Brain microvascular endothelial cell (primary cell): ENCODE data around the gene PAQR7.

Experiments used
- DNase-seq: peaks from one replicate; pipeline ENCODE4 v3.0.0-alpha.2; 2020
- H3K27ac ChIP-seq: fragments of 250-450 bp; sonication (Bioruptor Pico); 2 replicates; pipeline ENCODE4 v1.5.1; 2020; ENCODE audit warnings: mild to moderate bottlenecking, moderate library complexity
- H3K27me3 ChIP-seq: fragments of 250-450 bp; sonication (Bioruptor Pico); replicated peaks from 2 replicates; pipeline ENCODE4 v1.5.1; 2020; ENCODE audit warnings: mild to moderate bottlenecking
- H3K36me3 ChIP-seq: fragments of 250-450 bp; sonication (Bioruptor Pico); replicated peaks from 2 replicates; pipeline ENCODE4 v1.5.1; 2020; ENCODE audit warnings: mild to moderate bottlenecking
- H3K4me3 ChIP-seq: 2 replicates; pipeline ENCODE4 v1.5.1; 2011; ENCODE audit warnings: low read depth, mild to moderate bottlenecking, control low read depth, low read length, moderate library complexity
- CTCF ChIP-seq: IDR thresholded peaks from 2 replicates; pipeline ENCODE4 v1.5.1; 2011; ENCODE audit warnings: low read depth, mild to moderate bottlenecking, moderate library complexity, low read length, control low read depth, inconsistent platforms; ENCODE audit errors: missing control alignments
- in situ Hi-C: cut with HindIII; loops from 2 replicates; pipeline ENCODE4 v1.10.0; 2017; ENCODE audit warnings: low sequenced_read_pairs, low pct_ligation_motif_present

The PAQR7 gene

GRCh38 chr1:25821112-25821476, 54.4 kb downstream of the PAQR7 start:
- peaks cover 5% of the 10 kb centered on the region for H3K36me3 ChIP-seq
- no peaks in the 10 kb centered on the region for H3K27me3 ChIP-seq
- H3K4me3 ChIP-seq: peak overlapping the region; percentile 89
- H3K27ac ChIP-seq: no peak overlapping the region
- no peak for TF ChIP-seq CTCF
- no peak for DNase-seq
- in situ Hi-C loops: no loop called here

DNA sequence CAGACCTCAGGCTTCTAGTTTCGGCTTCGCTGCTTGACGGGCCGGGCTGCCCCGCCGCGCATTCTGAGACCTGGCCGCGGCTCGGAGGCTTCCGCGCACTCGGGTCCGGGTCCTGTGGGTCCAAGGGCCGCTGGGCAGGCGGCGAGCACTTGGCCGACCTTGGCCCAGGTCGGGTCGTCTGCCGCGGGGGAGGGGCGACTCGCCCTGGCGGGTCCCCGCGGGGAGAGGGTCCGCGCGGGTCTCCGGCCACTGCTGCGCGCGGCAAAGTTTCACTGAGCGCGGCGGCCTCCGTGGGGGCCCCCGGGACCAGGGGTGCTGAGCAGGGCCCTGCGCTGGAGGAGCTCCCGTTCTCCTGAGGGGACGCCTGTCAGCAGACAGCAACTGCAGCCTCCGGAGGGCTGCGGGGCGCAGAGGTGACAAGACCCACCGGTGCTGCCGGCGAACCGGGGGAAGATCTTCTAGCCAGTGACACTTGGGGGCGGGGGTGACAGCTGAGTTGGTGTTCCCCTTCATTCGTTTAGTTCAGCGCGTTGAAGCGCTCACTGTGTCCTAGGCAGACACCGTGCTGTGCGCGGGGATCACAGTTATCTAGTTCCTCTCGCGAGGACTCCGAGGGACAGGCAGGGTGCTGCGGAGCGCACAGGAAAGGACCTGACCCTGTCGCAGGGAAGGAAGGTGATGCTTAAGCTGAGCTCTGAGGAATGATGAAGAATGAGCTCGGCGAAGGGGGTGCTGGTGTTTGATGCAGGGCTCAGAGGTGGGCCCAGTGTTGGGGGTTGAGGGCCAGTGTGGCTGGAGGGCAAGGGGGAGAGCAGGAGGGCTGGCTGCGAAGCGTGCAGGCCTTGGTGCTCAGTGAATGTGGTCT, 55.0 kb downstream of the PAQR7 start:
- H3K27me3 ChIP-seq: no peaks in the 10 kb centered on the region
- peak overlapping the region; percentile 89 for H3K4me3 ChIP-seq
- H3K27ac ChIP-seq: peak overlapping the region; percentile 74
- H3K36me3 ChIP-seq: no peaks in the 10 kb centered on the region
- in situ Hi-C loops: no loop called here
- DNase-seq: peak; percentile 38
- no peak for TF ChIP-seq CTCF

DNA sequence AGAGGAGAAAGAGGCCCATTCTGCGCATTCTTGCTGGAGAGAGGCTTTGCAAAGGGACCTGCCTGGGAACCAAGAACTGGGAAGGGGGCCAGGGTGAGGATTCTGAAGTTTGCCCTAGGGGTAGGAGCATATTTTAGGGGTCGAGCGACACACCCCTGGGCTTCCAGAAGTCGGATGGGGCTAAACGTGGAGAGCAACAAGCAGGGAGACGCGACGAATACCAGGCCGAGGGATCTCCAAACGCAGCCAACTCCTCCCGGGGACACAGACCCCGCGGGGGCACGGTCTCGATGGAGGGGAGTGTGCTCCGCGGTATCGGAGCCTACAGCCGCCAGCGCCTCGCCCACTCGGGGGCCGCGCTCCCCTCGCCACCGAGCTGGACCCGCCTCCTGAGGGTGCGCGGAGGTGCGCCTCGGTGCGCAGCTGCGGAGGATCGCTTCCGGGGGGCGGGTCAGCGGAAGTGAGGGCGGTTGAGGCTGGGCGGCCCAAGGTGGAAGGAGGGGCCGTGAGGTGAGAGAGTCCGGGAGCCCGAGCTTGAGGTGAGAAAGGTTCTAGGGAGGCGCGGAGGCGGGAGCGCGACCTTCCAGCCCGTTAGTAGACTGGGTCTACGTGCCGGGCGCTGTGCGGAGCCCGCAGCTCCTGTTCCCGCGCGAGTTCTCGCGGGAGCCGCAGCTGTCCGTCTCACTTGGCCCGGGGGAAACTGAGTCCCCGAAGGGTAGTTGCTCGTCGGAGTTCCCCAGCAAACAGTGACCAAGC, 55.8 kb downstream of the PAQR7 start, which contains the start of gene MTFR1L:
MTFR1L (plus strand) TSS at position 464 of the 756 bp plus-strand sequence. CDS start 3,151 bp downstream, outside the sequence.
- in situ Hi-C loops: no loop called here
- Histone ChIP-seq H3K4me3 (peak within 1 kb of the TSS; percentile 89), H3K27me3 (no peaks in the 10 kb centered on the region), H3K27ac (peak within 1 kb of the TSS; percentile 74), H3K36me3 (no peaks in the 10 kb centered on the region)
- peak; percentile 34 for DNase-seq
- TF ChIP-seq CTCF: no peak

DNA sequence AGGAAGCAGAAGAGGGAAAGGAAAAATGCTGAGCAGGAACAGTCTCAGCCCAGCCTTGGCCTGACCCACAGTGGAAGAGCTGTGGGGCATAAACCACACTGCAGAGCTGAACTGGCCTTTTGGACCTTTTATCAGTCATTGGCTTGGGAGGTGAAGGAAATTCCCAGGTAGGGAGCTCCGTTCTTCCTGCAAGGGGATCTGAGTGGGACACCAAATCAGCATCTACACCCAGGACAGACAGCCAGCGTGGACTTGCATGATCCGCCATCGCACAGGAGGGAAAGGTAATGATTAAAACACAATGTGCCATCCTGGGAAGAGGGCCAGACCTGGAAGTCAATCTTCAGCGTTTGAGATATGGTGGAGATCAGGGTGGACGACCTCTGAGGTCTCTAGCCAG, 56.9 kb downstream of the PAQR7 start:
- Histone ChIP-seq H3K27me3 (no peaks in the 10 kb centered on the region), H3K4me3 (no peak overlapping the region), H3K36me3 (no peaks in the 10 kb centered on the region), H3K27ac (no peak overlapping the region)
- no peak for TF ChIP-seq CTCF
- in situ Hi-C loops: no loop called here
- no peak for DNase-seq

DNA sequence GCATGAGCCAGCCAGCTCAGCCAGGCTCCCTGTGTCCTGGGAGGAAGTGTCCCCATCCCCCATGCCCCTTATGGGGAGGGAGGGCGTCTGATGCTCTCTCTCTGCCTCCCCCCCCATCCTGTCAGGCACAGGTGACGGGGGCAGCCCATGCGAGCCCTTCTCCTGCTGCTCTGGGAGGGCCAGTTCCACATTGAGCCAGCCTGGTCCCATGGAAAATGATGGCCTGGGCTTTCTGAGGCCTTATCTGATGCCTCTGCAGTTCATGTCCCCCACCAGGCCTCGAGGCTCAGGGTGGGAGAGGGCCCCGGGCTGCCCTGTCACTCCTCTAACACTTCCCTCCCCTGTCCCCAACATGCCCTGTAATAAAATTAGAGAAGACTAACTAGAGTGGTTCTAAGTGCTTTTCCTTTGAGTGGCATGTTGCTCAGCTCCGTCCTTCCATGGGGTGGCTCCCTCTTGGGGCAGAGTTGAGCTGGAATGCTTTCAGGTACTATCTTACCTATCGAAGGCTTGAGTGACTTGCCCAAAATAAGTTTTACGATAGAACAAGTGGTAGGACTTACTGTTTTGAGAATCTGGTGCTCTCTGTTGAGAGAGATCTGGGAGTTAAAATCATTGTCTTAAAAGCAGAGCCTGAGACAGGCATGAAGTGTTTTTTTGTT, 57.5 kb downstream of the PAQR7 start:
- in situ Hi-C loops: no loop called here
- Histone ChIP-seq H3K27ac (no peak overlapping the region), H3K27me3 (no peaks in the 10 kb centered on the region), H3K36me3 (no peaks in the 10 kb centered on the region), H3K4me3 (no peak overlapping the region)
- TF ChIP-seq CTCF: peak; percentile 36
- DNase-seq: no peak
